Measurements from ENCODE around the gene CERK.

CERK gene

DNA sequence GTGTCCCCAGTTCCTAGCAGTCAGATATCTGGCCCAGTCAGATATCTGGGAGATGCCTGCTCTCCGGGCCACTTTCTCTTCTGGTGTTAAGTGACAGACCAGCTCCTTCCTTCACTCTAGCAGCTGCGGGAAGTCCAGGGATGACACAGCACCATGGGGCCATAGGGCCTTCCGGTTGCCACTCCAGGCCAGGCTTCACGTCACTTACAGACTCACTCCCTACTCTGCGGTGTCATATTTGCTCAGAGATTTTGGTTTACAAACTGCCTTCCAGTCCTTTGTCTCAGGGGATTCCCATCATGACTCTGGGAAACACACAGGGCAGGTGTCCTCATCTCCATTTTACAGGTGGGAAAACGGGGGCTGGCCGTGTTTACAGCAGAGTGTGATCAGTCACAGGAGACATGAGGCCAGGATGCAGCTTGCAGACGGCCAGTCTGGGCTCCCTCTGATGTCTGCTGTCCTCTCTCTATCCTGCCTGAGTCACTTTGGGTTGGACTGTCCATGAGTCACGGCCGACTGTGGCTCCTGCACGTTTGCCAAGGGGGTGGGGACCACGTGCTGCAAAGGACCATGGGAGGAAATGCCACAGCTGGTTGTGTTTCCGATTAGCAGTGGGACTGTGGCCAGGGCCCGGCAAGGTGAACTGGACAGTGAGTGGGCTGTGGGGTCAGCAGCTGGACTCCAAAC lies 16.2 kb upstream of the CERK start:
- DNase-seq (ENCODE audit: low read depth) = peak; percentile 90
- TF ChIP-seq, protein P1, sequence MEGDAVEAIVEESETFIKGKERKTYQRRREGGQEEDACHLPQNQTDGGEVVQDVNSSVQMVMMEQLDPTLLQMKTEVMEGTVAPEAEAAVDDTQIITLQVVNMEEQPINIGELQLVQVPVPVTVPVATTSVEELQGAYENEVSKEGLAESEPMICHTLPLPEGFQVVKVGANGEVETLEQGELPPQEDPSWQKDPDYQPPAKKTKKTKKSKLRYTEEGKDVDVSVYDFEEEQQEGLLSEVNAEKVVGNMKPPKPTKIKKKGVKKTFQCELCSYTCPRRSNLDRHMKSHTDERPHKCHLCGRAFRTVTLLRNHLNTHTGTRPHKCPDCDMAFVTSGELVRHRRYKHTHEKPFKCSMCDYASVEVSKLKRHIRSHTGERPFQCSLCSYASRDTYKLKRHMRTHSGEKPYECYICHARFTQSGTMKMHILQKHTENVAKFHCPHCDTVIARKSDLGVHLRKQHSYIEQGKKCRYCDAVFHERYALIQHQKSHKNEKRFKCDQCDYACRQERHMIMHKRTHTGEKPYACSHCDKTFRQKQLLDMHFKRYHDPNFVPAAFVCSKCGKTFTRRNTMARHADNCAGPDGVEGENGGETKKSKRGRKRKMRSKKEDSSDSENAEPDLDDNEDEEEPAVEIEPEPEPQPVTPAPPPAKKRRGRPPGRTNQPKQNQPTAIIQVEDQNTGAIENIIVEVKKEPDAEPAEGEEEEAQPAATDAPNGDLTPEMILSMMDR (IDR thresholded peaks at IDR 0.05; ENCODE audit: control insufficient read depth, insufficient read depth, low read depth, low read length, missing control alignments) = no peak
- H3K4me3 ChIP-seq (ENCODE audit: control insufficient read depth, low read depth, low read length) = no peak overlapping the region

DNA sequence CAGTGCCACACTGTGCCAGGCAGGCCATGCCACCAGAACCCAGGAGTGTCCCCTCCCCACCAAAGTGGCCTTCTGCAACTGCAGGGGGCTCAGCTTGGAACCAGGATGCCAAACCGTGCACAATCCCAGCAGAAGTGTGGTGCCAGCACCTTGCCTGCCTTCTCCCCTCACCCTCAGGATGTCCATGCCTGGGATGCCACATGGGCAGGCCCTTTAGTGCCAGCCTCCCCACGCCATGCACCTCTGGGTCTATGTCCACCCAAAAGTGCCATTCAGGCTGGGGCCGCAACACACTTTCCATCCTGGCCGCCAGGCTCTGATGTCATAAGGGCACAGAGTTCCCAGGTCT lies 15.7 kb upstream of the CERK start:
- TF ChIP-seq, protein P1 (IDR thresholded peaks at IDR 0.05; ENCODE audit: control insufficient read depth, insufficient read depth, low read depth, low read length, missing control alignments) = no peak
- DNase-seq (ENCODE audit: low read depth) = no peak
- H3K4me3 ChIP-seq (ENCODE audit: control insufficient read depth, low read depth, low read length) = no peak overlapping the region

DNA sequence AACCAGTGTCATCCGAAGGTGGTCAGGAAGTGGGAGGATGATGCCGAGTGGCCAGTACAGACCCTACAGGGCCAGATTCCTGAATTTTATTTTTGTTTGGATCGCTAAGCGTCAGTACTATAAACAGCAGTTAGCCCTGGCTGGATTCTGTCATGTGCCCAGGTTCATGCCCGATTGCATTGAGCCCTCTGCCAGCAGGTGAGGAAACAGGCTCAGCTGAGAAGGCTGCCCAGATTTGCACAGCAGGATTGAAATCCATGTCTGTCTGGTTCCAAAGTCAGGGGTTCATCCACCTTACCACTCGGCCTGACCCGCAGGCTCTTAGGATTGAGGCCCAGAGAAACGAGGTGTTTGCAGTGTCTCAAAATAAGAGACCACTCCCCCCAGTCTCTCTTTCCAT lies 15.3 kb upstream of the CERK start:
- TF ChIP-seq, protein P1 (IDR thresholded peaks at IDR 0.05; ENCODE audit: control insufficient read depth, insufficient read depth, low read depth, low read length, missing control alignments) = no peak
- DNase-seq (ENCODE audit: low read depth) = no peak
- H3K4me3 ChIP-seq (ENCODE audit: control insufficient read depth, low read depth, low read length) = no peak overlapping the region

DNA sequence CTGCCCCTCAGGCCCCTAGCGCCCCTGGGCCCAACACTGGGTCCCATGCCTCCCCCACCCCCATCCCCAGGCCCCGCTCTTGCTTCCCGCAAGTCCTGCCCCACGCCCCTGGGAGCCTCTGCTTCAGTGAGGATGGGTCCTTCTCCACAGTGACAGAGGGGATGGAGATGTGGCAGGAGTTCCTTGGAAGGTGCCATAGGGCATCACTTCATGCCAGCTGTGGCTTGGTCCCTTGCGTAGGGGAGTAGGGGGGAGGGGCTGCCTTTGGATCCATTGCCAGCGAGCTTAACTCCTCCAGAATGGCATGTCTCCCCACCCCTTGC lies 14.9 kb upstream of the CERK start:
- no peak overlapping the region for H3K4me3 ChIP-seq (ENCODE audit: control insufficient read depth, low read depth, low read length)
- TF ChIP-seq, protein P1 (IDR thresholded peaks at IDR 0.05; ENCODE audit: control insufficient read depth, insufficient read depth, low read depth, low read length, missing control alignments) = no peak
- DNase-seq (ENCODE audit: low read depth) = no peak

DNA sequence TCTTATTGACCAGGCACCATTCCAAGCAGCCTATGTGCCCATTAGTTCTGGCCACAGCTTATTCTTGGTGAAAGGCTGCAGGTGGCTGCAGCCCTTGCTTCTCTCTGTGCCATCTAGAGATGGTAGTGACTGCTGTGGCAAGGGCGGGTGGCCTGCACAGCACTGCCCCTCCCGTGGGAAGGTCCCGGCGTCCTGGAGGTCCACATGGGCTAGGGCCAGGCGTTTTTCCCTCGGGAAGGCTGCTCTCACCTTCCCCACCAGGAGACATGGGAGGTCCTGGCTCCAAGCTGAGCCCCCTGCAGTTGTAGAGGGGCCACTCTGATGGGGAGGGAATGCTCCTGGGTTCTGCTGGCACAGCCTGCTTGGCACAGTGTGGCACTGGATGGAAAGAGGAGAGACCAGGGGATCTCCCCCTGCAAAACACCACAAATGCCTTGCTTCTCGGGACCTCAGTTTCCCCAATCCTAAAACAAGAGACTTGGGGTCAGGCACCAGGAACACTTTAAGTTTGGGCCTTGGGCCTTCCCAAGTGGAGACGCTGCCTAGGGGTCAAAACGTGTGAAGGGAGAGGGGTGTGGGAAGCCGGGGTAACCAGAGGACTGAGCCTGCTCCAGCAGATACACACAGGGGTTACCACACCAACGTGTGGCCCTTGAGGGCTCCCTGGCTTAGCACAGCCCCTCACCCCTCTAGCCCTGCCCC lies 14.4 kb upstream of the CERK start:
- DNase-seq (ENCODE audit: low read depth) = no peak
- no peak overlapping the region for H3K4me3 ChIP-seq (ENCODE audit: control insufficient read depth, low read depth, low read length)
- TF ChIP-seq, protein P1 (IDR thresholded peaks at IDR 0.05; ENCODE audit: control insufficient read depth, insufficient read depth, low read depth, low read length, missing control alignments) = no peak

DNA sequence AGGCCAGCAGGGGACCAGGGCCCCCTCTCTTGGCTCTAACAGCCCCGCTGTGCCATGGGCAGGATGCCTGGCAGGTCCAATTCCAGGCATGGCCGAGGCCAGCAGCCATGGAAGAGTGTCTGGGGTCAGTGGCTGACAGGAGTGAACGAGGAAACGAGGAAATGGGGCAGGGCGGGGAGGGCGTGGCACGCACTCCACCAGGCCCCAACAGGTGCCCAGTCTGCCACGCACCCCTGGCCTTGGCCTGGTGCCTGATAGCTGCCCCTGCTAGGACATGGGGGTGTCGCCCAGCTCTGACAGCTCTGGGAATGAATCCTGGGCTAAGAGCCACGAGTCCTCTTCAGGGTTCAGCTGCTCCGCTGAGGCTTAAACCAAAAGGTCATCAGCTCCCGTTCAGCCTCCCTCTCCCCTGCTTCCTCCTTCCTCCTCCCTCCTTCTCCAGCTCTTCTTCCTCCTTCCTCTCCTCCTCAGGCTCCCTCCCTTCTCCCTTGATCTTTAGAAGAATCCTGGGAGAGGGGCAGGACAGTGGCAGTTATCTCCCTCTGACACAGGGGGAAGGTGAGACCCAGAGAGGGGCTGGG lies 12.9 kb upstream of the CERK start:
- H3K4me3 ChIP-seq (ENCODE audit: control insufficient read depth, low read depth, low read length) = no peak overlapping the region
- no peak for DNase-seq (ENCODE audit: low read depth)
- TF ChIP-seq, protein P1 (IDR thresholded peaks at IDR 0.05; ENCODE audit: control insufficient read depth, insufficient read depth, low read depth, low read length, missing control alignments) = no peak

All from AG09309 (cell line).